Measurements from ENCODE around the gene KLC3.

DNA sequence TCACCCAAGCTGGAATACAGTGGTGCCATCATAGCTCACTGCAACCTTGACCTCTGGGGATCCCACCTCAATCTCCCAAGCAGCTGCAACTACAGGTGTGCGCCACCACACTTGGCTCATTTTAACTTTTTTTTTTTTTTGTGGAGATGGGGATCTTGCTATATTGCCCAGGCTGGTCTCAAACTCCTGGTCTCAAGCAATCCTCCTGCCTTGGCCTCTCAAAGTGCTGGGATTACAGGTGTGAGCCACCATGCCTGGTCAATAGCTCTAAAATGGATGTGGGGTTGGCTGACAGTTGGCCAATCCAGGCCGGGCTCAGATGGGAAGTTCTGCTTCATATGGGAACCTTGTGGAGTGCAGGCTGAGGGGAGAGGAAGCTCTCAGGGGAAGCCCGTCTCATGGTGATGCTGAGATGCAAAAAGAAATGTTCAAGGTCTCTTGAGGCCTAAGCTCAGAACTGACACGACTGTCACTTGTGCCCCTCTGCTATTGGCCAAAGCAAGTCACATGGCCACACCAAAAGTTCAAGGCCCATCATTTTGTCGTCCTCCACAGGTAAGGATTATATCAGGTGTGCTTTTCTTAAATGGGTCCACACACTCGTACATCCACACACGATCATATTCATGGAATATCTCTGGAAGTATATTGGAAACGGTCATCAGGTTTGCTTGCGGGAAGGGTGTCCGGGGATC is 6.8 kb upstream of the KLC3 start:
- TF ChIP-seq POLR2A (IDR thresholded peaks at IDR 0.05; ENCODE audit: control extremely low read depth in 1 of 2, low read depth in 2 of 2, low read length in 2 of 2) (no peak), ZNF274 (IDR thresholded peaks at IDR 0.05; ENCODE audit: borderline replicate concordance, extremely low read depth, low read length) (no peak), JUND (IDR thresholded peaks at IDR 0.05; ENCODE audit: low read length) (no peak), CHD2 (IDR thresholded peaks at IDR 0.05; ENCODE audit: low read length) (no peak), GABPA (IDR thresholded peaks at IDR 0.05; ENCODE audit: borderline replicate concordance, insufficient read depth, low read length) (no peak), RAD21 (IDR thresholded peaks at IDR 0.05 in 1 of 2, conservative IDR thresholded peaks at IDR 0.05 in 1 of 2; ENCODE audit: low read depth in 2 of 2, low read length in 2 of 2) (no peak), CEBPB (IDR thresholded peaks at IDR 0.05; ENCODE audit: low read depth, low read length) (no peak), BRCA1 (IDR thresholded peaks at IDR 0.05; ENCODE audit: low read depth, low read length) (no peak), TCF12 (IDR thresholded peaks at IDR 0.05; ENCODE audit: low read depth, low read length) (no peak), EP300 (IDR thresholded peaks at IDR 0.05; ENCODE audit: borderline replicate concordance in 1 of 2, low read depth in 2 of 2, low read length in 2 of 2) (no peak)
- TF ChIP-seq, protein P1, sequence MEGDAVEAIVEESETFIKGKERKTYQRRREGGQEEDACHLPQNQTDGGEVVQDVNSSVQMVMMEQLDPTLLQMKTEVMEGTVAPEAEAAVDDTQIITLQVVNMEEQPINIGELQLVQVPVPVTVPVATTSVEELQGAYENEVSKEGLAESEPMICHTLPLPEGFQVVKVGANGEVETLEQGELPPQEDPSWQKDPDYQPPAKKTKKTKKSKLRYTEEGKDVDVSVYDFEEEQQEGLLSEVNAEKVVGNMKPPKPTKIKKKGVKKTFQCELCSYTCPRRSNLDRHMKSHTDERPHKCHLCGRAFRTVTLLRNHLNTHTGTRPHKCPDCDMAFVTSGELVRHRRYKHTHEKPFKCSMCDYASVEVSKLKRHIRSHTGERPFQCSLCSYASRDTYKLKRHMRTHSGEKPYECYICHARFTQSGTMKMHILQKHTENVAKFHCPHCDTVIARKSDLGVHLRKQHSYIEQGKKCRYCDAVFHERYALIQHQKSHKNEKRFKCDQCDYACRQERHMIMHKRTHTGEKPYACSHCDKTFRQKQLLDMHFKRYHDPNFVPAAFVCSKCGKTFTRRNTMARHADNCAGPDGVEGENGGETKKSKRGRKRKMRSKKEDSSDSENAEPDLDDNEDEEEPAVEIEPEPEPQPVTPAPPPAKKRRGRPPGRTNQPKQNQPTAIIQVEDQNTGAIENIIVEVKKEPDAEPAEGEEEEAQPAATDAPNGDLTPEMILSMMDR (IDR thresholded peaks at IDR 0.05; ENCODE audit: control extremely low read depth in 1 of 3, insufficient read depth in 1 of 3, low read depth in 1 of 3, low read length in 3 of 3) = no peak
- TF ChIP-seq, protein P2, sequence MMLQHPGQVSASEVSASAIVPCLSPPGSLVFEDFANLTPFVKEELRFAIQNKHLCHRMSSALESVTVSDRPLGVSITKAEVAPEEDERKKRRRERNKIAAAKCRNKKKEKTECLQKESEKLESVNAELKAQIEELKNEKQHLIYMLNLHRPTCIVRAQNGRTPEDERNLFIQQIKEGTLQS (IDR thresholded peaks at IDR 0.05; ENCODE audit: insufficient read depth, low read depth, low read length) = no peak

Data from H1 (cell line).